ENCODE data around the gene SUMO1. TPM values are rescaled to one million over a fixed set of nuclear protein-coding genes. Genes with fewer than 3 reads are reported as not detected.

The SUMO1 gene
- total RNA-seq, 2 donors from 2014 or later, result 92.0 to 94.1 TPM

DNA sequence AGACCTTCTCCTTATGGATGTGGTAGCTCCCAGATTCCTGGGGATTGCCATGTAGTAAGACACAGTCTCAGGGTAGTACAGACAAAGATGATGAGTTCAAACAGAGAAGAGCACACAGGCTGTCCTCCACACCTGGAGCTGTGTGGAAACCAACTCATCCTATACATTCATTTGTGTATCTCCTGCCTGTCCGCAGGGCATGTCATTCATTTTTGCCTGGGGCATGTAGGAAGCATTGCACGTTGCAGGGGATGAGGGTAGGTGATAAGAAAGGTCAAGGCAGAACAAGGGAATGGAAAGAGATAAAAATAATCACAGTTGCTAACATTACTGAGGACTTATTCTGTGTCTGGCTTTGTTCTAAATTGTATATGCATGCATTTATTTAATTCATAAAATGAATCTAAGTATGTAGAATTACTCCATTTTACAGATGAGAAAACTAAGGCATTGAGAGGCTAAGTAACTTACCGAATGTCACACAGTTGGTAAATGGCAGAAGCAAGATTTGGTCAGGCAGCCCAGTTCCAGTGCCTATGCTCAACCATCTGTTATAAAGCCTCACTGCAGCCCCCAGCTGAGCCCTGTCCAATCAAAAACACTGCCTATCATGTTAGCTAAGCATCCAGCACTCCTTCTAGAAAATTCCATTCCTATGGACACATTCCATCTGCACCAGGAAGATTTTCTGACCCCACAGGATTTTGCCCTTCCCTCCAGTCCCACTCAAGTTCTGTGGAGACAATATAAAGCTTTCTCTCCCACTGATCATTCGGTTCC lies 81.0 kb downstream of the SUMO1 start:
- no peak for DNase-seq (ENCODE audit: low spot score)
- Mint-ChIP-seq H3K4me3 (no peak overlapping the region), H3K36me3 (no peaks in the 10 kb centered on the region), H3K27ac (no peak overlapping the region), H3K9me3 (no peaks in the 10 kb centered on the region), H3K27me3 (peaks cover 7 to 20% of the 10 kb centered on the region in 2 donors), H3K4me1 (ENCODE audit: low read depth in 2 of 2) (peaks cover 4 to 8% of the 10 kb centered on the region in 2 donors)
- ATAC-seq, result no peak

Other genes starting within 250 kb of the SUMO1 start
- 1 to 10 TPM in 1 of 2 donors, under 1 TPM in 1; 0.67 to 1.6 TPM for gene FZD7, start 204.7 kb downstream of the SUMO1 start, total RNA-seq
- gene KIAA2012, start 165.3 kb downstream of the SUMO1 start, total RNA-seq, result not detected
- gene NOP58, start 27.2 kb upstream of the SUMO1 start, total RNA-seq, result 100 to 1,000 TPM; 136 to 278 TPM
- gene BMPR2, start 137.7 kb upstream of the SUMO1 start, total RNA-seq, result 10 to 100 TPM in 1 of 2 donors, 1 to 10 TPM in 1; 5.9 to 11.9 TPM